Measurements from ENCODE around the gene MRPS6. TPM values are rescaled to one million over a fixed set of nuclear protein-coding genes. Genes with fewer than 3 reads are reported as not detected.

MRPS6 gene
- total RNA-seq, 4 donors from 2014 or later = 23.9 to 65.8 (median 31.6) TPM

DNA sequence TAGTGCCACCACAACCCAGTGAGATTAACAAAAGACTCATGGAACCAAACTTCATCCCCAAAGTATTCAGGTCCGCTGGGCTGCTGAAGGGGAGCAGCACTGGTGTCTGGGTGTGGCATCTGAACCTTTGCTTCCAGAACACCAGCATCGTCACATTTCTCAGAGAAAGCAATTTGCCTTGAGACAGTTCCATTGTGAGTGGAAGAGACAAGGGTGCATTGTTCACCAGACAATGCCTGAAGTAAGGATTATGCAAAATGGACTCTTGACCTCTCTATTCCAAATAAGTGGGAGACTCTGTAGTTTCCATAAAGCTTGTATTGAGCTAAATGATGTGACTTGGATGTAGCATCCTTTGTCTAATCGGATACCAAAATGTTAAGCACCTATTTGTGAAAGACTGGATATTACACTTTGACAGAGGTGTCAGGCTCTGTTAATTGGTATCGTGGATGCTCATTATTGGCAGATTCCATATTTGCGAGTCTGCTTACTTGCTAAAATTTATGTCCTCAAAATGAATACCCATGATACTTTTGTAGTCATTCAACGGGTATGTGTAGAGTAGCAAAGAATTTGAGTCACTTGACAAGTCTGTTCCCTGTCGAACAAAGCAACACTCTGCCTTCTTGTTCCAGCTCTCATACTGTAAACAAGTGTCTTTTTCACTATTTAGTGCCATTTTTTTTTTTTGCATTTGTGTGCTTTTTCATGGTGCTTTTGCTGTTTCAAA is 75.6 kb downstream of the MRPS6 start:
- H3K4me3 ChIP-seq (ENCODE audit: low read depth, poor library complexity, severe bottlenecking) = no peak overlapping the region
- no peak for TF ChIP-seq POLR2A (IDR thresholded peaks at IDR 0.05)
- TF ChIP-seq, protein P1, sequence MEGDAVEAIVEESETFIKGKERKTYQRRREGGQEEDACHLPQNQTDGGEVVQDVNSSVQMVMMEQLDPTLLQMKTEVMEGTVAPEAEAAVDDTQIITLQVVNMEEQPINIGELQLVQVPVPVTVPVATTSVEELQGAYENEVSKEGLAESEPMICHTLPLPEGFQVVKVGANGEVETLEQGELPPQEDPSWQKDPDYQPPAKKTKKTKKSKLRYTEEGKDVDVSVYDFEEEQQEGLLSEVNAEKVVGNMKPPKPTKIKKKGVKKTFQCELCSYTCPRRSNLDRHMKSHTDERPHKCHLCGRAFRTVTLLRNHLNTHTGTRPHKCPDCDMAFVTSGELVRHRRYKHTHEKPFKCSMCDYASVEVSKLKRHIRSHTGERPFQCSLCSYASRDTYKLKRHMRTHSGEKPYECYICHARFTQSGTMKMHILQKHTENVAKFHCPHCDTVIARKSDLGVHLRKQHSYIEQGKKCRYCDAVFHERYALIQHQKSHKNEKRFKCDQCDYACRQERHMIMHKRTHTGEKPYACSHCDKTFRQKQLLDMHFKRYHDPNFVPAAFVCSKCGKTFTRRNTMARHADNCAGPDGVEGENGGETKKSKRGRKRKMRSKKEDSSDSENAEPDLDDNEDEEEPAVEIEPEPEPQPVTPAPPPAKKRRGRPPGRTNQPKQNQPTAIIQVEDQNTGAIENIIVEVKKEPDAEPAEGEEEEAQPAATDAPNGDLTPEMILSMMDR (IDR thresholded peaks at IDR 0.05) = no peak
- intact Hi-C loops (cut with DNase I; ENCODE audit: low total_unique reads) = no loop called here
- 86 to 90% methylated on average over 7 of the region's 7 CpGs for WGBS, 2 donors
- DNase-seq (ENCODE audit: low spot score in 2 of 2) = no peak

DNA sequence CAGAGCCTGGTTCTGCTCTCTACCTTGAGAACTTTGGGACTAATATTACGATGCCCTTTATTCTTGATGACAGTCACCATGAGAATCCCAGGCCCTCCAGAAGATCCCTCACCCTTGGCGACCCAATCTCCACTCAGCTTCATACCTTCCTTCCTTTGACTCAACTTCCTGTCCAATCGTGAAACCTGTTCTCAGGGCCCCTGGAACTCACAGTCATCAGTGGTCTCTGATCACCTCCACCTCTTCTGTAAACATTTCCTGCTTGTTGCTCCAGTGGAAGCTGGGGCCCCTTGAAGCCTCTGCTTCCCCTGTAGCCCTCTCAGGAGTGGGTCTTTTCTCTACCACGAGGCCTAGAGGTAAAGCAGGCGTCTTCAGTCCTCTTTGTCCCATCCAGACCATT is 79.1 kb downstream of the MRPS6 start:
- 90 to 91% methylated on average over 5 of the region's 5 CpGs for WGBS, 2 donors
- no peak overlapping the region for H3K4me3 ChIP-seq (ENCODE audit: low read depth, poor library complexity, severe bottlenecking)
- DNase-seq (ENCODE audit: low spot score in 2 of 2) = no peak
- no peak for TF ChIP-seq POLR2A (IDR thresholded peaks at IDR 0.05)
- TF ChIP-seq, protein P1 (IDR thresholded peaks at IDR 0.05) = no peak
- intact Hi-C loops (cut with DNase I; ENCODE audit: low total_unique reads) = no loop called here

DNA sequence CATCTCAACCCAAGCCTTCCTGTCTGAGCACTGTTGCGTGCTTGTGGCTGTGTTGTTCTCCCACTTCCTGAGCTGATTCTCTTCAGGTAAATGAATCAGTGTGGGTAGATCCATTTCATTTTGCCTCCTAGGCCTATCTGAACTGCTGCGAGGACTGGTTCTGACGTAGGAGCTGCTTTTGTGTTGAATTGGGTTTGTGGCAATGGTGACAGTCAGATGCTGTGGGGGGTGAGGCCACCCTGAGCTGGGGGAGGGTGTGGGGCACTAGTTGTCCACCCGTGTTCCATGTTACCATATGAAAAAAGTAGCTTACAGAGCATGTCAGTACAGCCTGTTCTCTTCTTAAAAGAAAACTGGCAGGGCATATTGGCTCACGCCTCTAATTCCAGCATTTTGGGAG is 81.5 kb downstream of the MRPS6 start:
- no peak overlapping the region for H3K4me3 ChIP-seq (ENCODE audit: low read depth, poor library complexity, severe bottlenecking)
- DNase-seq (ENCODE audit: low spot score in 2 of 2) = peak in 1 of 2 donors; percentile 59
- TF ChIP-seq, protein P1 (IDR thresholded peaks at IDR 0.05) = no peak
- TF ChIP-seq POLR2A (IDR thresholded peaks at IDR 0.05) = no peak
- intact Hi-C loops (cut with DNase I; ENCODE audit: low total_unique reads) = no loop called here
- WGBS, 2 donors = 86 to 88% methylated on average over 5 of the region's 5 CpGs

DNA sequence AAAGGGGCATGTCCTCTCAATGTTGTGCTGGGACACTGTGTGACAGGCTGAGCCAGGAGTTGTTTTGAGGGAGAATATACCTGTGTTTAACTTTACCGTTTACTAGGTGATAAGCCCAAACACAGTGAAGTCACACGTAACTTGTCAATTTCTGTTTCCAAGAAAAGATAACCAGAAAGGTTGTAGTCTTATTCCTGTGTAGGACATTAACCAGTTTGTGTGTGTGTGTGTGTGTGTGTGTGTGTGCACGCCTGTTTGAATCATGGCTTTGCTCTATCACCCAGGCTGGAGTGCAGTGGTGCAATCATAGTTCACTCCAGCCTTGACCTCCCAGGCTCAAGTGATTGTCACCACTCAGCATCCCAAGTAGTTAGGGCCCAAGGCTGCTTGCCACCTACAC is 83.6 kb downstream of the MRPS6 start:
- intact Hi-C loops (cut with DNase I; ENCODE audit: low total_unique reads) = no loop called here
- DNase-seq (ENCODE audit: low spot score in 2 of 2) = no peak
- WGBS, 2 donors = 88 to 96% methylated on average over 3 of the region's 3 CpGs
- no peak overlapping the region for H3K4me3 ChIP-seq (ENCODE audit: low read depth, poor library complexity, severe bottlenecking)
- TF ChIP-seq, protein P1 (IDR thresholded peaks at IDR 0.05) = no peak
- no peak for TF ChIP-seq POLR2A (IDR thresholded peaks at IDR 0.05)

DNA sequence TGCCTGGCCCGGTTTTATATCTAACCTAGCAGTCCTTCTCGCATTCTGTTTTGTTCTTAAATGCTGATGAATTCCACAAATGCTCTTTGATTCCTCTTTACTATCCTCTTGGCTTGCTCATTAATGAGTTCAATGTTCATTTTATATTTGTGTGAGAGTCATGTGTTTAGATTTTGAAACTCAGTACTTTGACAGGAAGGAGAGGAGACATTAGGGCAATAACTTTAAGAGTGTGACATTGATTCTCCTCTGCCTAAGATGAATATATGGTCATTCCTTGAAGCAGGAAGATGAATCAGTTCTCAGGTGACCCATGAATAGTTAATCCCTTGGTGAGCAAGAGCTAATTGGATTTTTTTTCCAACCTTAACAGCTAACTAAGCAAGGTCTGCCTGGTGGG is 84.1 kb downstream of the MRPS6 start:
- TF ChIP-seq, protein P1 (IDR thresholded peaks at IDR 0.05) = no peak
- no peak for TF ChIP-seq POLR2A (IDR thresholded peaks at IDR 0.05)
- intact Hi-C loops (cut with DNase I; ENCODE audit: low total_unique reads) = no loop called here
- no peak overlapping the region for H3K4me3 ChIP-seq (ENCODE audit: low read depth, poor library complexity, severe bottlenecking)
- DNase-seq (ENCODE audit: low spot score in 2 of 2) = no peak
- 85 to 92% methylated on average over 2 of the region's 2 CpGs for WGBS, 2 donors
